Left ventricle myocardium superior (tissue), 1 donor: ENCODE data around the gene RGPD4. TPM values are rescaled to one million over a fixed set of nuclear protein-coding genes. Genes with fewer than 3 reads are reported as not detected.
"Not testable (repeated sequence)": the region's sequence is repeated elsewhere in the genome, so short reads cannot be mapped to it uniquely, and the experiment has no call there.

Experiments used
- ATAC-seq: fragments of 200-7000 bp; cut with Tn5 transposase; one replicate; pipeline ENCODE4 v1.9.1; 2020; ENCODE audit warnings: mild to moderate bottlenecking, moderate library complexity
- DNase-seq: peaks from one replicate; pipeline ENCODE4 v3.0.0-alpha.2; 2020
- intact Hi-C: fragments of 100-400 bp; cut with micrococcal nuclease; formaldehyde crosslinking; loops from one replicate; pipeline ENCODE4 v1.11.0; 2022
- long read RNA-seq: library from polyadenylated mRNA; unstranded; transcript quantifications from one replicate; pipeline ENCODE4 v2.0.0, GENCODE V29; 2021
- total RNA-seq: library from RNA; stranded (reverse); fragmentation: NEBNext Ultra II Directional; extraction: Animal tissue kit (Norgen Biotek cat#: 25700); gene quantifications from one replicate; pipeline ENCODE4 v1.2.1, GENCODE V29; 2021
- donor health status: DM: no; HTN: yes; CAD: no; lungs with severe emphysema.

The RGPD4 gene
- 0.10 TPM for total RNA-seq
- long read RNA-seq: 0 reads

- DNase-seq, ATAC-seq, intact Hi-C loops: not testable (repeated sequence)
These were observed at the start of gene RGPD4 for GRCh38 chr2:107826749-107827148. TSS of gene RGPD4 (plus strand) at chr2:107826892. CDS start at chr2:107827014, 122 bp downstream.

- ATAC-seq: no peak
- no peak for DNase-seq
These were observed 48.7 kb upstream of the RGPD4 start for GRCh38 chr2:107777974-107778373.

GRCh38 chr2:107785756-107786155, 40.9 kb upstream of the RGPD4 start:
- intact Hi-C loops: no loop called here
- ATAC-seq (no peak), DNase-seq (no peak)

More at GRCh38 chr2:107777974-107778373, 48.7 kb upstream of the RGPD4 start:
- intact Hi-C loops: no loop called here

- ATAC-seq (no peak), DNase-seq (no peak)
- intact Hi-C loops: no loop called here
These were observed 35.9 kb upstream of the RGPD4 start for GRCh38 chr2:107790837-107791236.

GRCh38 chr2:107801498-107801897, 25.2 kb upstream of the RGPD4 start:
- no peak for DNase-seq
- intact Hi-C loops: no loop called here
- ATAC-seq: no peak

GRCh38 chr2:107804608-107805498, 21.8 kb upstream of the RGPD4 start:
- intact Hi-C loops: no loop called here
- ATAC-seq: no peak

GRCh38 chr2:107806901-107807300, 19.8 kb upstream of the RGPD4 start:
- ATAC-seq (peak; percentile 26), DNase-seq (no peak)
- intact Hi-C loops: no loop called here

More at GRCh38 chr2:107804608-107805498, 21.8 kb upstream of the RGPD4 start:
- no peak for DNase-seq

GRCh38 chr2:107807988-107808387, 18.7 kb upstream of the RGPD4 start:
- DNase-seq: no peak
- no peak for ATAC-seq
- intact Hi-C loops: no loop called here

GRCh38 chr2:107808959-107809358, 17.7 kb upstream of the RGPD4 start:
- intact Hi-C loops: no loop called here

GRCh38 chr2:107809835-107810234, 16.9 kb upstream of the RGPD4 start:
- no peak for ATAC-seq
- intact Hi-C loops: no loop called here
- DNase-seq: no peak

More at GRCh38 chr2:107808959-107809358, 17.7 kb upstream of the RGPD4 start:
- DNase-seq (peak; percentile 30), ATAC-seq (peak; percentile 94)

GRCh38 chr2:107810734-107811133, 16.0 kb upstream of the RGPD4 start:
- no peak for ATAC-seq
- DNase-seq: no peak
- intact Hi-C loops: no loop called here

GRCh38 chr2:107811411-107811810, 15.3 kb upstream of the RGPD4 start:
- no peak for DNase-seq
- ATAC-seq: no peak
- intact Hi-C loops: no loop called here

GRCh38 chr2:107812006-107812405, 14.7 kb upstream of the RGPD4 start:
- intact Hi-C loops: no loop called here
- ATAC-seq (no peak), DNase-seq (no peak)

GRCh38 chr2:107817378-107817777, 9.3 kb upstream of the RGPD4 start:
- no peak for ATAC-seq
- DNase-seq: no peak
- intact Hi-C loops: no loop called here

GRCh38 chr2:107822302-107822701, 4.4 kb upstream of the RGPD4 start:
- ATAC-seq (no peak), DNase-seq (no peak)
- intact Hi-C loops: no loop called here

- ATAC-seq (no peak), DNase-seq (no peak)
- intact Hi-C loops: no loop called here
These were observed 2.1 kb upstream of the RGPD4 start for GRCh38 chr2:107824451-107825205.

GRCh38 chr2:107825206-107825563, 1.5 kb upstream of the RGPD4 start:
- DNase-seq: no peak
- intact Hi-C loops: no loop called here

GRCh38 chr2:107829514-107829913, 2.8 kb downstream of the RGPD4 start:
- ATAC-seq, DNase-seq, intact Hi-C loops: not testable (repeated sequence)

More at GRCh38 chr2:107825206-107825563, 1.5 kb upstream of the RGPD4 start:
- ATAC-seq: no peak

GRCh38 chr2:107833152-107833551, 6.5 kb downstream of the RGPD4 start:
- DNase-seq, ATAC-seq, intact Hi-C loops: not testable (repeated sequence)

- intact Hi-C loops, DNase-seq, ATAC-seq: not testable (repeated sequence)
These were observed 6.9 kb downstream of the RGPD4 start for GRCh38 chr2:107833618-107834017.
